Measurements from ENCODE around the gene SWI5. TPM values are rescaled to one million over a fixed set of nuclear protein-coding genes. Genes with fewer than 3 reads are reported as not detected.

SWI5 gene
- total and polyA plus RNA-seq, 9 of the 15 experiments (the other 6 are each of a cell fraction or from before 2014, with no cell fraction given) = 62.8 to 133 (median 95.9) TPM

- peak overlapping the region; percentile 50; the same call in 1 of the 3 replicates for H3K27ac ChIP-seq (ENCODE audit: extremely low read depth, low read depth, low read length)
- H3K9me1 ChIP-seq (ENCODE audit: control insufficient read depth, insufficient read depth, low read length) = no peaks in the 10 kb centered on the region
- H3K79me2 ChIP-seq (ENCODE audit: control insufficient read depth, insufficient read depth, low read length) = peaks cover 29% of the 10 kb centered on the region; the same call in 2 of the 3 replicates
- 61% methylated on average over 7 of the region's 7 CpGs for WGBS (ENCODE audit: insufficient coverage, low coverage, missing lambda C conversion rate)
- peaks cover 51 to 77% of the 10 kb centered on the region in 2 experiments for H3K4me1 ChIP-seq (replicated peaks in 1 of 2; ENCODE audit: control insufficient read depth in 2 of 2, insufficient read depth in 2 of 2, low read length in 2 of 2)
- H3K27me3 ChIP-seq (ENCODE audit: control insufficient read depth in 2 of 2, insufficient read depth in 2 of 2, low read length in 2 of 2) = no peaks in the 10 kb centered on the region
- H3K4me3 ChIP-seq = no peak overlapping the region
- peak overlapping the region; percentile 52; the same call in 1 of the 2 replicates for H2AFZ ChIP-seq (ENCODE audit: low read depth, low read length)
- intact Hi-C loops (cut with micrococcal nuclease) (no loop called here), in situ Hi-C loops (cut with MboI) (no loop called here)
- FAIRE-seq = no peak
- no peak for ATAC-seq
- no TSS peak for BruUV-seq (replicated peaks)
- ChIA-PET POLR2A (interaction anchor here (0.5 to 4.1 kb wide), 11 partner anchors 8 to 1438 kb away, joined by 3 to 37 read pairs (median 4); partner anchors contain the start of genes GOLGA2 and SWI5), CTCF (ENCODE audit: low intra/inter-chr PET ratio) (no interaction called here)
- peak overlapping the region; percentile 56 for H3K4me2 ChIP-seq (ENCODE audit: insufficient read depth, low read length)
- H3K9me3 ChIP-seq (replicated peaks; ENCODE audit: control insufficient read depth, insufficient read depth, low read depth, low read length) = no peaks in the 10 kb centered on the region
- peaks cover 50% of the 10 kb centered on the region; the same call in 2 of the 3 replicates for H3K36me3 ChIP-seq (ENCODE audit: control insufficient read depth, insufficient read depth, low read length)
- DNase-seq (ENCODE audit: extremely low read depth in 1 of 4, low spot score in 3 of 4) = no peak
- H3K9ac ChIP-seq (ENCODE audit: insufficient read depth in 1 of 2, low read depth in 2 of 2, low read length in 2 of 2) = peak overlapping the region; percentile 54 to 96; a peak in 3 of 4 replicates
- peaks cover 5% of the 10 kb centered on the region; the same call in 1 of the 2 replicates for H4K20me1 ChIP-seq (replicated peaks; ENCODE audit: control insufficient read depth, insufficient read depth, low read length)
- TF ChIP-seq TEAD1 (CRISPR knock-in tag; IDR thresholded peaks at IDR 0.05) (no peak), TFAP4 (CRISPR knock-in tag; IDR thresholded peaks at IDR 0.05; ENCODE audit: borderline replicate concordance) (no peak), MBD2 (IDR thresholded peaks at IDR 0.05; ENCODE audit: borderline replicate concordance, low read depth) (no peak), BCLAF1 (IDR thresholded peaks at IDR 0.05; ENCODE audit: borderline replicate concordance in 1 of 2, control insufficient read depth in 1 of 2, low read depth in 2 of 2, low read length in 1 of 2) (no peak), ZNF140 (CRISPR knock-in tag; IDR thresholded peaks at IDR 0.05) (no peak), REST (IDR thresholded peaks at IDR 0.05; ENCODE audit: borderline replicate concordance) (no peak), REST (CRISPR knock-in tag; IDR thresholded peaks at IDR 0.05; ENCODE audit: low read depth) (no peak), CBX5 (IDR thresholded peaks at IDR 0.05; ENCODE audit: borderline replicate concordance, low read depth) (no peak)
These were observed 22.1 kb upstream of the SWI5 start for GRCh38 chr9:128253991-128254346.
